HL-60 (cell line): ENCODE results near the gene SLAMF9.

Experiments used
- GABPA ChIP-seq: IDR thresholded peaks from 2 replicates; pipeline ENCODE4 v1.6.1; 2012; ENCODE audit warnings: low read depth
- POLR2AphosphoS5 ChIP-seq: IDR thresholded peaks from 2 replicates; pipeline ENCODE4 v1.6.1; 2012; ENCODE audit warnings: low read depth
- TF ChIP-seq, protein P1 (sequence below): IDR thresholded peaks from one replicate; pipeline ENCODE4 v1.5.1; 2011; ENCODE audit warnings: low read length, control low read depth, inconsistent platforms; ENCODE audit not compliant: insufficient read depth

- TF ChIP-seq, protein P1, sequence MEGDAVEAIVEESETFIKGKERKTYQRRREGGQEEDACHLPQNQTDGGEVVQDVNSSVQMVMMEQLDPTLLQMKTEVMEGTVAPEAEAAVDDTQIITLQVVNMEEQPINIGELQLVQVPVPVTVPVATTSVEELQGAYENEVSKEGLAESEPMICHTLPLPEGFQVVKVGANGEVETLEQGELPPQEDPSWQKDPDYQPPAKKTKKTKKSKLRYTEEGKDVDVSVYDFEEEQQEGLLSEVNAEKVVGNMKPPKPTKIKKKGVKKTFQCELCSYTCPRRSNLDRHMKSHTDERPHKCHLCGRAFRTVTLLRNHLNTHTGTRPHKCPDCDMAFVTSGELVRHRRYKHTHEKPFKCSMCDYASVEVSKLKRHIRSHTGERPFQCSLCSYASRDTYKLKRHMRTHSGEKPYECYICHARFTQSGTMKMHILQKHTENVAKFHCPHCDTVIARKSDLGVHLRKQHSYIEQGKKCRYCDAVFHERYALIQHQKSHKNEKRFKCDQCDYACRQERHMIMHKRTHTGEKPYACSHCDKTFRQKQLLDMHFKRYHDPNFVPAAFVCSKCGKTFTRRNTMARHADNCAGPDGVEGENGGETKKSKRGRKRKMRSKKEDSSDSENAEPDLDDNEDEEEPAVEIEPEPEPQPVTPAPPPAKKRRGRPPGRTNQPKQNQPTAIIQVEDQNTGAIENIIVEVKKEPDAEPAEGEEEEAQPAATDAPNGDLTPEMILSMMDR, result no peak
- TF ChIP-seq POLR2AphosphoS5 (no peak), GABPA (no peak)
These were observed 34.7 kb downstream of the SLAMF9 start for GRCh38 chr1:159919236-159919865.
